Mesenchymal stem cell (in vitro differentiated cells and primary cell): ENCODE results near the gene ABCA1.

Source experiments
- DNase-seq: peaks from one replicate; pipeline ENCODE4 v3.0.0-alpha.2; 2013
- H2AFZ ChIP-seq: one replicate; pipeline ENCODE4 v1.6.1; 2013; ENCODE audit warnings: low read depth, mild to moderate bottlenecking, control low read depth, inconsistent platforms, low read length, moderate library complexity
- H2AK5ac ChIP-seq: 2 replicates; pipeline ENCODE4 v1.6.1; 2013; ENCODE audit warnings: low read length, moderate library complexity, mild to moderate bottlenecking, inconsistent platforms; ENCODE audit not compliant: severe bottlenecking
- H2BK120ac ChIP-seq: one replicate; pipeline ENCODE4 v1.6.1; 2013; ENCODE audit warnings: low read depth, mild to moderate bottlenecking, inconsistent platforms, low read length, moderate library complexity
- H2BK12ac ChIP-seq, 2 experiments: one replicate each; pipeline ENCODE4 v1.6.1; 2013; ENCODE audit warnings: inconsistent platforms in 2 of 2, low read length in 2 of 2, mild to moderate bottlenecking in 2 of 2, moderate library complexity in 2 of 2, control low read depth in 1 of 2
- H2BK15ac ChIP-seq: one replicate; pipeline ENCODE4 v1.6.1; 2013; ENCODE audit warnings: mild to moderate bottlenecking, low read depth, inconsistent platforms; ENCODE audit not compliant: poor library complexity, severe bottlenecking
- H2BK5ac ChIP-seq: 2 replicates; pipeline ENCODE4 v1.6.1; 2013; ENCODE audit warnings: low read depth, mild to moderate bottlenecking, low read length, control low read depth, inconsistent platforms; ENCODE audit not compliant: poor library complexity, severe bottlenecking
- H3K14ac ChIP-seq, 2 experiments: one replicate each; pipeline ENCODE4 v1.6.1; 2013; ENCODE audit warnings: inconsistent platforms in 2 of 2, low read length in 2 of 2, control low read depth in 1 of 2, mild to moderate bottlenecking in 1 of 2, moderate library complexity in 1 of 2
- H3K18ac ChIP-seq, 2 experiments: one replicate each; pipeline ENCODE4 v1.6.1; 2013; ENCODE audit warnings: inconsistent platforms in 2 of 2, low read length in 2 of 2, control low read depth in 1 of 2, low read depth in 1 of 2, mild to moderate bottlenecking in 1 of 2
- H3K23ac ChIP-seq, 2 experiments: one replicate each; pipeline ENCODE4 v1.6.1; 2013; ENCODE audit warnings: inconsistent platforms in 2 of 2, low read length in 2 of 2, mild to moderate bottlenecking in 2 of 2, moderate library complexity in 2 of 2, control low read depth in 1 of 2
- H3K27ac ChIP-seq: 2 replicates; pipeline ENCODE4 v1.5.1; 2013; ENCODE audit warnings: mild to moderate bottlenecking, moderate library complexity, low read length, control low read depth, inconsistent platforms; ENCODE audit not compliant: poor library complexity, severe bottlenecking
- H3K27me3 ChIP-seq, 2 experiments: 2 replicates each; pipeline versions ENCODE4 v1.6.1 to v1.7.0; 2013; ENCODE audit warnings: low read length in 2 of 2, mild to moderate bottlenecking in 2 of 2, moderate library complexity in 2 of 2, control low read depth in 1 of 2, inconsistent platforms in 1 of 2; ENCODE audit not compliant: control insufficient read depth in 1 of 2, insufficient read depth in 1 of 2
- H3K36me3 ChIP-seq, 2 experiments: 2 replicates each; pipeline versions ENCODE4 v1.6.1 to v1.7.0; 2013; ENCODE audit warnings: low read length in 2 of 2, control low read depth in 1 of 2, inconsistent platforms in 1 of 2, low read depth in 1 of 2, mild to moderate bottlenecking in 1 of 2; ENCODE audit not compliant: insufficient read depth in 2 of 2, control insufficient read depth in 1 of 2
- H3K4ac ChIP-seq, 2 experiments: one replicate each; pipeline ENCODE4 v1.6.1; 2013; ENCODE audit warnings: inconsistent platforms in 2 of 2, low read length in 2 of 2, mild to moderate bottlenecking in 2 of 2, moderate library complexity in 2 of 2, control low read depth in 1 of 2, low read depth in 1 of 2
- H3K4me1 ChIP-seq: 2 replicates; pipeline ENCODE4 v1.6.1; 2013; ENCODE audit warnings: low read depth, low read length, control low read depth; ENCODE audit not compliant: control insufficient read depth, insufficient read depth
- H3K4me2 ChIP-seq: 2 replicates; pipeline ENCODE4 v1.6.1; 2013; ENCODE audit warnings: low read length, mild to moderate bottlenecking, inconsistent platforms; ENCODE audit not compliant: poor library complexity, severe bottlenecking
- H3K4me3 ChIP-seq, 2 experiments: 2 replicates each; pipeline versions ENCODE4 v1.5.1 to v1.7.0; 2013; ENCODE audit warnings: low read length in 2 of 2, mild to moderate bottlenecking in 2 of 2, control low read depth in 1 of 2, low read depth in 1 of 2; ENCODE audit not compliant: insufficient read depth in 1 of 2
- H3K79me1 ChIP-seq: replicated peaks from 2 replicates; pipeline ENCODE4 v1.6.1; 2013; ENCODE audit warnings: mild to moderate bottlenecking, control low read depth, low read length, inconsistent platforms; ENCODE audit not compliant: poor library complexity, severe bottlenecking
- H3K9ac ChIP-seq: 2 replicates; pipeline ENCODE4 v1.7.0; 2013; ENCODE audit warnings: mild to moderate bottlenecking, low read length, moderate library complexity
- H3K9me3 ChIP-seq: 2 replicates; pipeline ENCODE4 v1.7.0; 2013; ENCODE audit warnings: mild to moderate bottlenecking, low read length; ENCODE audit not compliant: control insufficient read depth
- H4K8ac ChIP-seq: one replicate; pipeline ENCODE4 v1.6.1; 2013; ENCODE audit warnings: inconsistent platforms, mild to moderate bottlenecking, low read length, moderate library complexity
- H4K91ac ChIP-seq: one replicate; pipeline ENCODE4 v1.6.1; 2013; ENCODE audit warnings: mild to moderate bottlenecking, low read length, inconsistent platforms
- WGBS: methylation state at CpG from one replicate; pipeline ENCODE4 v1.1.7; 2013; ENCODE audit warnings: mixed read lengths; 5-methylcytosine and 5-hydroxymethylcytosine counted together

Gene ABCA1

DNA sequence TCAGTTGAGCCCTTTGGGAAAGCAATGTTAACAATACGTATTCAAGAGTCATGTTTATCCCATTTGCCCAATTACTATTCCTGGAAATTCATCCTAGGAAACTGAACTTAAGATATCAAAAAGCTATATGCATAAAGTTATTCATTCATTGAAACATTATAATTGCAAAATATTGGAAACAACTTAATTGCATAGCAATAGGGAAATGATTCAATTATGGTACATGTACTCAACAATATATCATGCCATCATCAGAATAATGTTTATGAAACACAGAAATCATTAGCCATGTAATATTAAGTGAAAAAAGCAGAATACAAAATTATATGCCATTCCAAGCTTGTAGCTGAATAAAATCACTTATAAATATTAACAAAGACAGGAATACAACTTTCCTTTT, 35.3 kb downstream of the ABCA1 start:
- Histone ChIP-seq H2AK5ac (no peak overlapping the region), H3K4me2 (no peak overlapping the region), H3K4me3 (no peak overlapping the region), H3K14ac (no peak overlapping the region), H2BK15ac (no peak overlapping the region), H3K9ac (no peak overlapping the region), H3K4me1 (no peaks in the 10 kb centered on the region), H3K27ac (no peak overlapping the region), H3K4ac (no peak overlapping the region), H2BK5ac (no peak overlapping the region), H2BK120ac (no peak overlapping the region), H2AFZ (no peak overlapping the region), H3K27me3 (no peaks in the 10 kb centered on the region), H3K23ac (no peak overlapping the region), H3K18ac (no peak overlapping the region), H4K91ac (no peak overlapping the region), H4K8ac (no peak overlapping the region), H2BK12ac (no peak overlapping the region), H3K36me3 (peaks cover 0 to 18% of the 10 kb centered on the region in 2 experiments), H3K9me3 (no peaks in the 10 kb centered on the region), H3K79me1 (no peaks in the 10 kb centered on the region)
- no peak for DNase-seq
- WGBS, result no CpG with 5 or more reads among the region's 1 CpG

DNA sequence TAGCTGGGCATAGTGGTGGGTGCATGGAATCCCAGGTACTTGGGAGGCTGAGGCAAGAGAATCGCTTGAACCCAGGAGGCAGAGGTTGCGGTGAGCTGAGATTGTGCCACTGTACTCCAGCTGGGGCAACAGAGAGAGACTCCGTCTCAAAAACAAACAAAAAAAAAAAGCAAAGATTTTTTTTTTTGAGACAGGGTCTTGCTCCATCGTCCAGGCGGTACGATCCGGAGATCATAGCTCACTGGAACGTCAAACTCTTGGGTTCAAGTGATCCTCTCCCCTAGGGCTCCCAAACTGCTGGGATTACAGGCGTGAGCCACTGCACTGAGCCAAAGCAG, 37.6 kb downstream of the ABCA1 start:
- Histone ChIP-seq H3K14ac (no peak overlapping the region), H3K79me1 (no peaks in the 10 kb centered on the region), H2AFZ (no peak overlapping the region), H3K4ac (no peak overlapping the region), H3K4me2 (no peak overlapping the region), H3K23ac (no peak overlapping the region), H4K91ac (no peak overlapping the region), H2BK15ac (no peak overlapping the region), H3K27ac (no peak overlapping the region), H4K8ac (no peak overlapping the region), H3K9ac (no peak overlapping the region), H3K36me3 (peaks cover 3 to 40% of the 10 kb centered on the region in 2 experiments), H3K4me3 (no peak overlapping the region), H3K9me3 (no peaks in the 10 kb centered on the region), H3K18ac (no peak overlapping the region), H2AK5ac (no peak overlapping the region), H3K4me1 (no peaks in the 10 kb centered on the region), H2BK12ac (no peak overlapping the region), H2BK5ac (no peak overlapping the region), H2BK120ac (no peak overlapping the region), H3K27me3 (no peaks in the 10 kb centered on the region)
- DNase-seq, result no peak
- WGBS, result 97% methylated on average over 8 of the region's 9 CpGs

DNA sequence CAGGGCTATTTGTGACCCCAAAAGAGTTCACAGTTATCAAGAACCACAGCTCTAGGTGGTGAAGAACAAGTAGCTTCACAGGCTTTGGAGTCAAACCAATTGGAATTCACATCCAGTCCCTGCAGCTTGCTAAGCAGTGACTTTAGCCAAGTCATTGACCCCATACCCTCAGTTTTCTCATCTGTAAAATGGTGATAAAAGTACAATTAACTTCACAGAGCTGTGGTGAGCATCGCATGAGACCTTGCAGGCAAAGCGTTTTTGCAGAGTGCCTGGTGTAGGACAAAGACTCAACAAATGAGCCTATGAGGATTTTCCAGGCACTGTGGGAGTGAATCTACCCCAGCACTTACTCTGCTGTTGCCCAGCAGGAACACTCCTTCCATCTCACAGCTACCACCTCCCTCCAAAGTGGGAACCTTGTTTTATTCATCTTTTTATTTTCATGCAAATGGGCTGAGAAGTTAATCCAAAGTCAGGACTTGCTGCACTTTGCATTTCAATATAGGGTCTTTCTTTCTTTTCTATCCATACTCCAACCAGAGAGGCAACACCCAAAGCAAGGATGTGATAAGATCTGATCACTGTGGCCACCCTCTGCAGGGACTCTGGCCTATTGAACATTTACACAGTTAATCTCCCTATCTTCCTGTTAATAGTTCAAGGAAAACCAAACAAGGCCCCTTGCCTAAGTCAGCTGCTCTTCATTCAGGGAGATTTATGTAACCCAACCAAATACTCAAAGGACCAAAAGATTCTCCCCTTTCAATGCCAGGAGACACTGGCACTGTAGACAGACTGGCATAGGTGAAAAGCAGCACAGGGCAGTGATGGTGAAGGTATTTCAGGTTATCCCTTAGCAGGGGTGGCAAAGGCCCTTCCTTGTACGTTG, 41.9 kb downstream of the ABCA1 start:
- Histone ChIP-seq H3K4me1 (peaks cover 4% of the 10 kb centered on the region), H2BK5ac (no peak overlapping the region), H3K9me3 (no peaks in the 10 kb centered on the region), H3K23ac (no peak overlapping the region), H3K14ac (no peak overlapping the region), H3K4me3 (no peak overlapping the region), H3K9ac (no peak overlapping the region), H3K27me3 (no peaks in the 10 kb centered on the region), H2AK5ac (no peak overlapping the region), H3K18ac (no peak overlapping the region), H2BK15ac (no peak overlapping the region), H3K4me2 (no peak overlapping the region), H4K91ac (no peak overlapping the region), H3K27ac (no peak overlapping the region), H2BK12ac (no peak overlapping the region), H3K36me3 (peaks cover 12 to 82% of the 10 kb centered on the region in 2 experiments), H2AFZ (no peak overlapping the region), H3K79me1 (peaks cover 2% of the 10 kb centered on the region), H4K8ac (no peak overlapping the region), H3K4ac (no peak overlapping the region), H2BK120ac (no peak overlapping the region)
- DNase-seq, result no peak
- WGBS, result 76% methylated on average over 3 of the region's 3 CpGs

DNA sequence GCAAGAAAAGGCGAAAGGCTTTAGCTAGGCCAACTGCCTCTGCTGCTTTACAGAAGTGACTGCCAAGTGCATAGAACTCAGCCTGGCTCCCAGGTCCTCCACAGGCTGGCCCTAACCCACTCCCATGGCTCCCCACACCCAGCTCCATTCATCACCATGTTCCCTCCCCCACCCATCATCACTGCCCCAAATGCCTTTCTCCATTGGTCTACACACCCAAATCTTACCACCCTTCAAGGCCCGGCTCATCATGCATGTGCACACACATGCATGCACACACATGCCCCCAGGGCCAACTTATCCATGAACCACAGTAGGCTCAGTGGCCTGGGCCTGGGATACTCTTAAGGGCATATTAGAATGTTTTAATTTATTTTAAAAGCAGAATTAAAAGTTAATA, 44.8 kb downstream of the ABCA1 start:
- Histone ChIP-seq H3K36me3 (peaks cover 16 to 83% of the 10 kb centered on the region in 2 experiments), H3K27ac (no peak overlapping the region), H3K4me1 (peaks cover 4% of the 10 kb centered on the region), H3K9ac (no peak overlapping the region), H3K4ac (no peak overlapping the region), H2BK5ac (no peak overlapping the region), H3K4me3 (no peak overlapping the region), H3K18ac (no peak overlapping the region), H2BK120ac (no peak overlapping the region), H3K14ac (no peak overlapping the region), H3K4me2 (no peak overlapping the region), H3K27me3 (no peaks in the 10 kb centered on the region), H4K8ac (no peak overlapping the region), H4K91ac (no peak overlapping the region), H3K23ac (no peak overlapping the region), H2BK12ac (no peak overlapping the region), H2BK15ac (no peak overlapping the region), H2AK5ac (no peak overlapping the region), H3K9me3 (no peaks in the 10 kb centered on the region), H3K79me1 (peaks cover 3% of the 10 kb centered on the region), H2AFZ (no peak overlapping the region)
- no peak for DNase-seq
- 95% methylated on average over 2 of the region's 2 CpGs for WGBS
